Endodermal cell (in vitro differentiated cells): ENCODE measurements around the gene FAM83F. TPM values are rescaled to one million over a fixed set of nuclear protein-coding genes. Genes with fewer than 3 reads are reported as not detected.

Experiments
- DNase-seq: peaks from one replicate; pipeline ENCODE4 v3.0.0-alpha.2; 2017
- H3K27ac ChIP-seq: 2 replicates; pipeline ENCODE4 v1.5.1; 2013; ENCODE audit warnings: mild to moderate bottlenecking, low read depth, low read length, moderate library complexity
- H3K27me3 ChIP-seq: 2 replicates; pipeline ENCODE4 v1.6.1; 2013; ENCODE audit warnings: mild to moderate bottlenecking, low read length, moderate library complexity; ENCODE audit not compliant: insufficient read depth, control insufficient read depth, poor library complexity, severe bottlenecking
- H3K36me3 ChIP-seq: 2 replicates; pipeline ENCODE4 v1.7.0; 2013; ENCODE audit warnings: mild to moderate bottlenecking, low read length, moderate library complexity; ENCODE audit not compliant: control insufficient read depth, insufficient read depth
- H3K4me1 ChIP-seq: one replicate; pipeline ENCODE4 v1.7.0; 2013; ENCODE audit warnings: low read length; ENCODE audit not compliant: control insufficient read depth, insufficient read depth
- H3K4me3 ChIP-seq: 2 replicates; pipeline ENCODE4 v1.5.1; 2013; ENCODE audit warnings: mild to moderate bottlenecking, low read length, moderate library complexity
- H3K9ac ChIP-seq: 2 replicates; pipeline ENCODE4 v1.6.1; 2013; ENCODE audit warnings: mild to moderate bottlenecking, low read length, moderate library complexity; ENCODE audit not compliant: poor library complexity, severe bottlenecking; ENCODE audit errors: extremely low read depth
- H3K9me3 ChIP-seq: 2 replicates; pipeline ENCODE4 v1.6.1; 2013; ENCODE audit warnings: mild to moderate bottlenecking, low read length, moderate library complexity; ENCODE audit not compliant: control insufficient read depth
- H3K27ac Mint-ChIP-seq: 2 replicates; pipeline ENCODE4 v1.8.0; 2020; ENCODE audit warnings: mixed read lengths
- H3K27me3 Mint-ChIP-seq: 2 replicates; pipeline ENCODE4 v1.8.0; 2021; ENCODE audit warnings: mild to moderate bottlenecking, mixed read lengths; ENCODE audit not compliant: insufficient read depth
- H3K36me3 Mint-ChIP-seq: 2 replicates; pipeline ENCODE4 v1.8.0; 2020; ENCODE audit warnings: low read depth, mixed read lengths
- H3K4me1 Mint-ChIP-seq: 2 replicates; pipeline ENCODE4 v1.8.0; 2020; ENCODE audit warnings: mixed read lengths
- H3K4me3 Mint-ChIP-seq: 2 replicates; pipeline ENCODE4 v1.8.0; 2020; ENCODE audit warnings: mild to moderate bottlenecking, moderate library complexity, mixed read lengths
- H3K9me3 Mint-ChIP-seq: 2 replicates; pipeline ENCODE4 v1.8.0; 2020; ENCODE audit warnings: mild to moderate bottlenecking, mixed read lengths
- WGBS, 2 experiments: methylation state at CpG; one replicate each; pipeline versions ENCODE4 v1.1.5 to v1.1.7; 2013; ENCODE audit warnings: missing lambda C conversion rate in 2 of 2, mixed read lengths in 1 of 2; ENCODE audit not compliant: insufficient coverage in 1 of 2, insufficient read length in 1 of 2; 5-methylcytosine and 5-hydroxymethylcytosine counted together
- total RNA-seq, 2 donors: library from RNA; stranded (reverse); fragmentation: NEBNext Ultra II Directional in 1 of 2; extraction: Animal tissue kit (Norgen Biotek cat#: 25700) in 1 of 2; gene quantifications; 2 replicates in 1 of 2; 3 replicates in 1 of 2; pipeline ENCODE4 v1.2.1, GENCODE V29; 2021
- TF ChIP-seq, protein P1 (sequence below): fragments of 200-600 bp; sonication (generic); conservative IDR thresholded peaks from 2 replicates; pipeline ENCODE4 v1.5.0; 2021; ENCODE audit warnings: antibody characterized with exemption, mild to moderate bottlenecking

The FAM83F gene
- total RNA-seq, 2 donors from 2014 or later = 18.9 to 34.1 TPM

DNA sequence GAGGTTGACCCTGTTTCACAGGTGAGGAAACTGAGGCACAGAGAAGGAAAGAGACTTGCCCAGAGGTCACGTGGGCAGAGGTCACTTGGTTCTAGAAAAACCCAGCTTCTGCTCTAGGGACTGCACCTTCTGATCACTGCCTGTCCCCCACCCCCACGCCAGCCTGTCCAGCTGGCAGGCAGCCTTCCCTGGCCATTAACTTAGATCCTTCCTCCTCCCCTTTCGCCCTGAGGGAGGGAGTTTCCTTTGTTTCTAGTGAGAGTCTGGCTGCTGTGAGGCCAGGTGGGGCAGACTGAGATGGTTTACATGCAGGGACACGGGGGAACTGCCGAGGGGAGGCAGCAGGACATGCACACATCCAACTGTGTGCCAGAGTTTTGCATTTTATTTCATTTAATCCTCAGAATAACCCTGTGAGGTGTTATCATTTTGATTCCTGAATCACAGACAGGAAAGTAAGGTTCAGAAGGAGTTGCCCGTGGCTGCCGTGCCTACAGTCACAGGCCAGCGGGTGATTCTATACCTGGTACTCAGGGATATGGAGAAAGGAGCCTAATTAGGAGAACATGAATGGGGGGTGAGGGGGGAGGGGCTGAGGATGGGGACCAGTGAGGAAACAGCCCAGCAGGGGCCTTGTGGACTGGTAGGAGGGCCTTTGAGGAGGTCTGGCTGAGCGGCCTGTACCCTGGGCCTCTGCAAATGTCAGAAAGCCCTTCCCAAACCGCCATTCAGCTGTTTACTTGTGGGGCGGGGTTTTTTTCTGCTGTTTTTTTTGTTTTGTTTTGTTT lies 3.4 kb downstream of the FAM83F start:
- H3K27ac ChIP-seq = peak overlapping the region; percentile 91
- H3K4me1 ChIP-seq = peaks cover 37% of the 10 kb centered on the region
- peaks cover 22% of the 10 kb centered on the region for H3K27me3 ChIP-seq
- Mint-ChIP-seq H3K4me1 (peaks cover 80% of the 10 kb centered on the region), H3K9me3 (no peaks in the 10 kb centered on the region), H3K27ac (peak overlapping the region; percentile 92), H3K4me3 (peak overlapping the region; percentile 74), H3K36me3 (peaks cover 10% of the 10 kb centered on the region), H3K27me3 (peaks cover 11% of the 10 kb centered on the region)
- H3K9ac ChIP-seq = peak overlapping the region; percentile 39
- TF ChIP-seq, protein P1, sequence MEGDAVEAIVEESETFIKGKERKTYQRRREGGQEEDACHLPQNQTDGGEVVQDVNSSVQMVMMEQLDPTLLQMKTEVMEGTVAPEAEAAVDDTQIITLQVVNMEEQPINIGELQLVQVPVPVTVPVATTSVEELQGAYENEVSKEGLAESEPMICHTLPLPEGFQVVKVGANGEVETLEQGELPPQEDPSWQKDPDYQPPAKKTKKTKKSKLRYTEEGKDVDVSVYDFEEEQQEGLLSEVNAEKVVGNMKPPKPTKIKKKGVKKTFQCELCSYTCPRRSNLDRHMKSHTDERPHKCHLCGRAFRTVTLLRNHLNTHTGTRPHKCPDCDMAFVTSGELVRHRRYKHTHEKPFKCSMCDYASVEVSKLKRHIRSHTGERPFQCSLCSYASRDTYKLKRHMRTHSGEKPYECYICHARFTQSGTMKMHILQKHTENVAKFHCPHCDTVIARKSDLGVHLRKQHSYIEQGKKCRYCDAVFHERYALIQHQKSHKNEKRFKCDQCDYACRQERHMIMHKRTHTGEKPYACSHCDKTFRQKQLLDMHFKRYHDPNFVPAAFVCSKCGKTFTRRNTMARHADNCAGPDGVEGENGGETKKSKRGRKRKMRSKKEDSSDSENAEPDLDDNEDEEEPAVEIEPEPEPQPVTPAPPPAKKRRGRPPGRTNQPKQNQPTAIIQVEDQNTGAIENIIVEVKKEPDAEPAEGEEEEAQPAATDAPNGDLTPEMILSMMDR = no peak
- H3K9me3 ChIP-seq = no peaks in the 10 kb centered on the region
- H3K36me3 ChIP-seq = no peaks in the 10 kb centered on the region
- H3K4me3 ChIP-seq = peak overlapping the region; percentile 45
- WGBS, 2 experiments = 32 to 33% methylated on average over 4 to 9 of the region's 11 CpGs
- peak; percentile 83 for DNase-seq

DNA sequence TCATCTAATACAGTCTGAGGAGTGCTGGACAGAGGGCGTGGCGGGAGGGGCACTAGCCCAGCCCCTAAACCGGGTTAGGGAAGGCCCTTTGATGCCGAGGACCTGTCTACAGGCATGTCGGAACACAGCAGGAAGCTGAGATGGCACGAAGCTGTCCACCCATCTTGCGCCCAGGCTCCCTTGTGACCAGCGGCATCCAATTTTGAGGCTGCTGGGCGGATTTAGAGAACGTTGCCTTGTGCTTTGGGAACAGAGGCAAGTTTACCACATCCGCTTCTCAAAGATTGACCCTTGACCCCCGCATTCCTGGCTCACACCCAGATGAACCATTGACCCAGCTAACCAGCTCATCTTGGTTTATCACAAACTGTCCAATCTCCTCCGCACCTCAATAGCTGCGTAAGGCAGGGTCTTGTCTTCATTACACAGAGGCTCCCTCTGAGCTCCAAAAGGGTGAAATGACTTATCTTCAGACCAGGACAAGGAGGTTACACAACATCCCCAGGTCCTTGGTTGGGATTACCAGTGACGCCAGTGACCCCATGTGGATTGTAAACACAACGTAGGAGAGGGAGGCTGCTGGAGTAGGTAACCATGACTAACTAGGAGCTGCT lies 4.5 kb downstream of the FAM83F start:
- Histone ChIP-seq H3K9ac (peak overlapping the region; percentile 39), H3K9me3 (no peaks in the 10 kb centered on the region), H3K27me3 (peaks cover 11% of the 10 kb centered on the region), H3K27ac (peak overlapping the region; percentile 91), H3K36me3 (no peaks in the 10 kb centered on the region), H3K4me1 (peaks cover 39% of the 10 kb centered on the region), H3K4me3 (peak overlapping the region; percentile 54)
- WGBS, 2 experiments = 80 to 81% methylated on average over 14 to 16 of the region's 16 CpGs
- peak overlapping the region; percentile 92 for H3K27ac Mint-ChIP-seq
- H3K9me3 Mint-ChIP-seq = no peaks in the 10 kb centered on the region
- H3K4me3 Mint-ChIP-seq = peak overlapping the region; percentile 24
- DNase-seq = no peak
- TF ChIP-seq, protein P1 = no peak
- peaks cover 77% of the 10 kb centered on the region for H3K4me1 Mint-ChIP-seq
- peaks cover 1% of the 10 kb centered on the region for H3K27me3 Mint-ChIP-seq
- peaks cover 13% of the 10 kb centered on the region for H3K36me3 Mint-ChIP-seq

DNA sequence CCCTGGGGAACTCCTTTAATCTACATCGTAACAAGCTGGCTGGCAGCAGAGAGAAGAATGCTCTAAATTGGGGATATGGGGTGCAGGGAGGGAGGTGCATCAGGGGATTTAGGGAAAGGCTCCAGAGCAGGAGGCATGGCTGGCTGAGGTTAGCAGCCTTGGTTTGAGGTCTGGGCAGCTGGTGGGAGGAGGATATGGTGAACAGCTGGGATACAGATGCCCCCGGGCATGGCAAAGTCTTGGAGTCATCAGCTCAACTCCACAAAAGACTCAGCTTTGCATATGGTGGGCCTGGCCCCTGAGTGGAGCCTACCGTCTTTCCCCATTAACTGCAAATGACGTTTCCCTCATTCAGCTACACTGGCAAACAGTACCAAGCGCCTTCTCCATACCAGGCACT lies 5.4 kb downstream of the FAM83F start:
- peaks cover 39% of the 10 kb centered on the region for H3K4me1 ChIP-seq
- no peak for DNase-seq
- H3K9ac ChIP-seq = peak overlapping the region; percentile 35
- H3K27me3 ChIP-seq = peaks cover 7% of the 10 kb centered on the region
- H3K4me3 ChIP-seq = peak overlapping the region; percentile 54
- Mint-ChIP-seq H3K27me3 (no peaks in the 10 kb centered on the region), H3K36me3 (peaks cover 15% of the 10 kb centered on the region), H3K9me3 (no peaks in the 10 kb centered on the region), H3K4me3 (peak overlapping the region; percentile 24), H3K27ac (peak overlapping the region; percentile 92), H3K4me1 (peaks cover 84% of the 10 kb centered on the region)
- H3K36me3 ChIP-seq = no peaks in the 10 kb centered on the region
- TF ChIP-seq, protein P1 = no peak
- H3K9me3 ChIP-seq = no peaks in the 10 kb centered on the region
- 92 to 94% methylated on average over 3 to 5 of the region's 5 CpGs for WGBS, 2 experiments
- H3K27ac ChIP-seq = no peak overlapping the region
